GM18520 (cell line): ENCODE data around the gene USP40.

Source experiments
- ATAC-seq: cut with Tn5 transposase; IDR thresholded peaks from one replicate; pipeline ENCODE4 v1.9.1; 2021; ENCODE audit not compliant: unreplicated experiment

The USP40 gene

GRCh38 chr2:233462826-233463470 lies 103.6 kb downstream of the USP40 start:
- no peak for ATAC-seq

DNA sequence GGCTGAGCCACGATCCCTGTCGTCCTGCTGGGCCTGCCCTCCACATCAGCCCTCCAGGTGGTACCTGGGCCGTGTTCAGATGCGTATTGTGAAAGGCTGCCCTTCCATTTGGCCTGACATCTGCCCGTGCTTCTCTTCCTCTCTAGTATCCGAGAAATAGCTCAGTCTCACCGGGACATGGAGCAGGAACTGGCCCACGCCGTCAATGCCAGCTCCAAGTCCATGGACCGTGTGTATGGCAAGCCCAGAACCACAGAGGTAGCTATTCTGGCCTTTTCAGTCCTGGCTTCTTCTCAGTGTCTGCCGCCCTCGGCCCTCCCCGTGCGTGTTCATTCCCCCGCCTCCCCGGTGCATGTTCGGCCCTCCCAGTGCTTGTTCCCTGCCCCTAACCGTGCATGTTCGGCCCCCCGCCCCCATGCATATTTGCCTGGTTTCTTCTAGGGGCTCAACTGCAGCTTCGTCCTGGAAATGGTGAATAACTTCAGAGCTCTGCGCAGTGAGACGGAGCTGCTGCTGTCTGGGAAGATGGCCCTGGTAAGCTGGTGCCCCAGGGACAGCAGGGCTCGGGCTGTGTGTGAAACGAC lies 104.3 kb downstream of the USP40 start:
- no peak for ATAC-seq

DNA sequence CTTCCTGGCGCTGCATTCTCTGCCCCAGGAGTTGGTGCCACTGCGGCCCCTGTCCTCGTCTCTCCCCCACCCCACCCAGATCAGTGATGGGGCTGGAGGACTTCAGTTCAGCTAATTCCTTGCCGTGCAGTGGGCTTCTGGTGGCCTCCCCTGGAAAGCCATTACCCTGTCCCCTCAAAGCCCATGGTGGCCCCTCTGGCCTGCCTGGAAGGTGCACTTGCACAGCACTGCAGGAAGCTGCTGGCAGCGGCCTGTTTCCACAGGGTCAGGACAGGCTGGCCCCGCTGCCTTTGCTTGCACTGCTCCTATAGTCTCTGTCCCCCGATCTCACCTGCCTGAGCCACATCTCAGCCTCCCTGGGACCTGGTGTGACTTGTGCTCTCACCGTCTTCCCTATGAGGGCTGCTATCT lies 105.1 kb downstream of the USP40 start:
- no peak for ATAC-seq

DNA sequence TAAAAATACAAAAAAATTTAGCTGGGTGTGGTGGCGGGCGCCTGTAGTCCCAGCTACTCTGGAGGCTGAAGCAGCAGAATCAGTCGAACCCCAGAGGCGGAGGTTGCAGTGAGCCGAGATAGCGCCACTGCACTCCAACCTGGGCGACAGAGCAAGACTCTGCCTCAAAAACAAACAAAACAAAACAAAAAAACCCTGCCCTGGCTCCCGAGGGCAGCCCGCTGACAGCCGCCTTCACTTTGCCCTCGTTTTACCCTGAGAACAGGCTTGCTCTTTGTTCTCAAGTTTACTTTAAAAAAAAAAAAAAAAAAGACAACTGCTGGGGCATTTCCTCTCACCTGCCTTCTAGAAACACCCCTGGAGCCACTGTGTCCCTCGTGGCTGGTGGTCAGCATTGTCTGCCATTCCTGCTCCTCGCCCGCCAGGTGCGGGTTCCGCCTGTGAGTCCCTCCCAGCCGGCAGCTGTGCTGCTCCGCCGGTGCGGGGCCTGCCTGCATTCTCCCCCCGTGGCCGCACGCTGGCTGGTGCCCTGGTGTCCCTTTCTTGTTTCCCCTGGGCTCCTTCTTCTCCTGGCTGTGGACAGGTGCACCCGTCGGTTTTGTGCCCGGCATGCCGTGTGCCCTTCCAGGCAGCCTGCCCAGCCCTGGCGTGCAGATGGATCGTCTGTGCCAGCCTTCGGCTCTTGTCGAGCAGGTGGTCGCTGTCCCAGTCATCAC lies 105.7 kb downstream of the USP40 start:
- ATAC-seq = no peak

DNA sequence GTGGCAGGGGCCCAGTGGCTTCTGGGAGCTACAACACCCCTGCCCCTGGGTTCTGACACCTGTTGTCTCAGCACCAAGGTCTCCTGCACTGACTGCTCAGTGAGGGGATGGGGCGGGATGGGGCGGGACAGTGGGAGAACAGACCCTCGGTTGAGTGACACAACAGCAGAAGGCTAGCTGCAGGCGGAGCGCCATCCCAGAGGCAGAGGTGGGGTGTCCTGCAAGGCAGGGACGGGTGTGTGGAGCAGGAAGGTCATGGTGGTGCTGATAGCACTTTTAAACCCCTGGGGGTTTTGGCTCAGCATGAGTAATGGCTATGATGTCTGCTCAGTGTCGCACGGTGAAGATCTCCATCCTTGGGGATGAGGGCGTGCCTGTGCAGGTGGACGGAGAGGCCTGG lies 107.2 kb downstream of the USP40 start:
- ATAC-seq = no peak

DNA sequence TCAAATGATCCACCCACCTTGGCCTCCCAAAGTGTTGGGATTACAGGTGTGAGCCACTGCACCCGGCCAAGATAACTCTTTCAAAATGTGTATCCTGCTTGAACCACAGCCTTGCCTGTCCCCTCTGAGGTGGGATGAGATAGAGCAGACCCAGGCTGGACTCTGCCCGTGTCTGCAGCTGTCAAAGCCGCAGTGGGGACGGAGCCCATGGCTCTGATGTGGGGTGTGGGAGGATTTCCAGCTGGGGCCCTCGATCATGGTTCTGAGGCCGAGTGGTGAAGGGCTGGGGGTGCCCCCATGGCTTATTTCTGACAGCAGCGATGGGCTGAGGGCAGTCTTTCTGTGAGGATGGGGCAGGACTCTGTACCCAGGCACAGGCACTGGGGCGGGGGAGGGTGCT lies 107.8 kb downstream of the USP40 start:
- no peak for ATAC-seq

- no peak for ATAC-seq
Measured at GRCh38 chr2:233458031-233458610, 108.5 kb downstream of the USP40 start.

- ATAC-seq = no peak
Measured at GRCh38 chr2:233457356-233457755, 109.2 kb downstream of the USP40 start.

- ATAC-seq = no peak
Measured at GRCh38 chr2:233456934-233457333, 109.6 kb downstream of the USP40 start.

DNA sequence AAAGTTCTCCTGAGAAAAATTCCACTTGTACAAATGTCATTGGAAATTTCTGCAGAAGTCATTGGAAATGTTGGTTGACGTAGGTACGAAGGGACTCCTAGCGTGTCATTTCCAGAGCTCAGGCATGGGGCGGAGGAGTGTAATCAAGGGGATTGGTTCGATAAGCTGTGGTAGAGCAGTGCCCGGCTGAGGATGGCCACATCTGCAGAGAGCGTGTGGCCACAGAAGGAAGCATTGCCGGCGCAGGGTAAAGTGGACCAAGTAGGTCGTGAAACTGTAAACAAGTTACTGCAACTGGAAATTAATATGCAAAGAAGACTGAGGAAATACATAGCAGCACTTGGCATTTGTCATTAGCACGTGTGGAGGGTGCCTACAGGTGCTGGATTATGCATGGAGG lies 110.5 kb downstream of the USP40 start:
- ATAC-seq = no peak

DNA sequence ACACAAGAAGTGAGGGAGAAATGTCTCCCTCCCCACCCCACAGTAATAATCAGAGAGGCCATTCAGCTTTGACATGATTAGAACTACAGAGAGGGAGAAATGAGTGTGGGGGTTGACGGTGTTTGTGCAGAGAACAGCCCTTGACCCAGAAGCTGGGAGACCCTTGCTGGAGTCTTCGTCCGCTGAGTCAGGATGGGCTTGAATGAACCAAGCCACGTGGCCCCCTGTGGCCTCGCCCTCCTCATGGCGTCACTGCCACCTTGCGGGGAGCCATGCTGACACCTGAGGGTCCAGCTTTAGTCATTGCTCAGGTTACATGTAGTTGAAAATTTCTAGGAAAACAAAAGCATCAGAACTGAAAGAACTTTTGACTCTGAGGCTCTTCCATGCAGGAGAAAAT lies 111.1 kb downstream of the USP40 start:
- ATAC-seq = no peak

DNA sequence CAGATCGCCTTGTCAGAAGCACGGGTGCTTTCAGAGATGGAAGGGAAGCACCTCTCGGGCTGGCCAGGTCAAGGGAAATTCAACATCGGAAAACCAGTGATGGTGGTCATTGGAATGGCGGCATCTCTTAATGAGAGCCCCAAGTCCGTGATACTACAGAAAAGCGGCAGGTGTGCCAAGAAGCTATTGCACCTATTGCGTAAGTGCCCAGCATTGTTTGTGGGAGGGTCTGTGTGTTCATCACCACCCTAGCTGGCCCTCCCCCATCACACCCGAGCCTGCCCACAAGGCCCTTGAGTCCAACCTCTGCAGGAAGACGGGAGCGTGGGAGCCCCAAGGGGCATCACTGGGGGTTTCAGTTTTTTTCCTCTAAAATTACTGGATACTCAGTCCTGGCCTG lies 111.6 kb downstream of the USP40 start:
- no peak for ATAC-seq

DNA sequence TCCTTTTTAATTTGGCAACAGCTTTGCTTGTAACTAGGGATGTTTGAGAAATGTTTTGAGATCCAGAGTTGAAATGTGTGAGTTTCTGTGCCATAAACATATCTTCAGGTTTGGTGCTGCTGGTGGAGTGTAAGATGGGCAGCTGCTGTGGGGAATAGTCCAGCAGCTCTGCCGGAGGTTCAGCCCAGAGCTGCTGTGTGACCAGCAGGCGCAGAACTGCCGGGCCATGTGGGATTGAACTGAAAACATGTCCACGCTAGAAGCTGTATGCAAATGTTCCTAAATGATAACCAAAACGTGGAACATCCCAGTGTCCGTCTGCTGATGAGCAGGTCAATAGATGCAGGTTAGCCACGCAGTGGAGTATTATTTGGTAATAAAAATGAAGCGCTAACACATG lies 112.7 kb downstream of the USP40 start:
- no peak for ATAC-seq

- no peak for ATAC-seq
Measured at GRCh38 chr2:233453111-233453915, 113.3 kb downstream of the USP40 start.

- no peak for ATAC-seq
Measured at GRCh38 chr2:233451950-233452349, 114.6 kb downstream of the USP40 start.

- ATAC-seq = no peak
Measured at GRCh38 chr2:233450864-233451575, 115.6 kb downstream of the USP40 start.

DNA sequence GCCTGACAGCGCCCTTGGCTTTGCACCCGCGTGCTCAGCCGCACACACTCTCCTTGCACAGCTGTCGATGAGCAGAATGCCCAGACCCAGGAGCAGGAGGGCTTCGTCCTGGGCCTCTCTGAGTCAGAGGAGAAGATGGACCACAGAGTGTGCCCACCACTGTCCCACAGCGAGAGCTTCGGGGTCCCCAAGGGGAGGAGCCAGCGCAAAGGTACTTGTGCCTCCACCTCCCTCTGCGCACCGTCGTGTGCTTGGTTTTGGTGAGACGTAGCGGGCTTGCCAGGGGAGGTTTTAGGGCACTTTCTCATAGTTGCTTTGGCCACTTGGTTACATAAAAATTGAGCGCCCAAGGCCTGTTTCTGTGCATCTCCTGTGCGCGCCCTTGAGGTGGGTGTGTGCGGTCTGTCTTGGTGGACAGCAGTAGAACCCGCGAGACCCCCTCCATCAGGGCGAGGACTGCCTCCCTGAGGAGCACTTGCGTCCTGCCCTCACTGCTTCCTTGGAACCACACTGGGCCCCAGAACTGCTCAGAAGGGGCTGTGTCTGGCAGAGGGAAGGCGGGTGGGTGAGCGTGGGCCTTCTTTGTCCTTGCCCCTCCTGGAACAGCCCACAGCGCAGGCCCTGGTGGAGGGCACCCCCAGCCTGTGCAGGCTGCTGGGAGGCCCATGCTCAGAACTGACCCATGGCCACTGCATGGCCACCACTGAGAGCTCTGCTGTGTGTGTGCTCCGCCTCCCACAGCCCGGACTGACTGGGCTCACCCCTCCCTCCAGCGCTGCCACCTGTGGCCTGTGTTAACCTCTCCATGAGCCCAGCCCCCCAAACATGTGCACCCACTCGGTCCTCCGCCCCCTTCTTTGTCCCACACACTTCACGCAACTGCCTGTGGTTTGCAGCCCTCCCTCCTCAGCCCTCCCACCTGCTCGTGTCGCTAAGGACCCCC lies 116.4 kb downstream of the USP40 start:
- ATAC-seq = no peak

- no peak for ATAC-seq
Measured at GRCh38 chr2:233449081-233449901, 117.3 kb downstream of the USP40 start.

DNA sequence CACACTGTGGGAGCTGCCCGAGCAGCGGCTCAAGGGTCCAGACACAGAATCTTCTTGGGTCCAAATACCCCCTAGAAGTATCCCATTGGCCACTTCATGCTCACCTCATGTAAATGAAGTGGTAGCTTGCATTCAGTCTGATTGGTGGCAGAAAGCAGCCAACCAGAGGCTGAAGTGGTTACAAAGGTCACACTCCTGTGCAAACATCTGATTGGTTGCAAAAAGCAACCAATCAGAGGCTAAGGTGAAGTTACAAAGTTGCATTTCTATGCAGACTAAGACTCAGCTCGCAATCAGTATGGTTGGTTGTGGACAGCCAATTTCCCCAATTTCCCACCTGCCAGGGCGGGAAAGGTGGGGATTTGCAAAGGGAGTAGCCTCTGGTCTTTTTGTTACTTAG lies 118.0 kb downstream of the USP40 start:
- no peak for ATAC-seq
